GM21723 (cell line): ENCODE measurements around the gene PRKCZ.

Source experiments
- ATAC-seq: cut with Tn5 transposase; IDR thresholded peaks from one replicate; pipeline ENCODE4 v1.9.1; 2021; ENCODE audit warnings: mild to moderate bottlenecking, moderate library complexity; ENCODE audit not compliant: unreplicated experiment

PRKCZ gene

GRCh38 chr1:2024451-2024850, 25.8 kb upstream of the PRKCZ start:
- ATAC-seq, result no peak

- no peak for ATAC-seq
Observed at GRCh38 chr1:2024887-2025286, 25.3 kb upstream of the PRKCZ start.

- no peak for ATAC-seq
Observed at GRCh38 chr1:2025491-2025981, 24.7 kb upstream of the PRKCZ start.

- ATAC-seq, result no peak
Observed at GRCh38 chr1:2027961-2028583, 22.1 kb upstream of the PRKCZ start.

GRCh38 chr1:2028870-2029560, 21.2 kb upstream of the PRKCZ start:
- ATAC-seq, result no peak

- no peak for ATAC-seq
Observed at GRCh38 chr1:2029561-2029960, 20.6 kb upstream of the PRKCZ start.

- no peak for ATAC-seq
Observed at GRCh38 chr1:2030076-2030871, 19.9 kb upstream of the PRKCZ start.

- ATAC-seq, result no peak
Observed at GRCh38 chr1:2031546-2032540, 18.4 kb upstream of the PRKCZ start.

GRCh38 chr1:2032737-2033136, 17.5 kb upstream of the PRKCZ start:
- no peak for ATAC-seq

- no peak for ATAC-seq
Observed at GRCh38 chr1:2033165-2033564, 17.0 kb upstream of the PRKCZ start.

GRCh38 chr1:2036287-2036686, 13.9 kb upstream of the PRKCZ start:
- no peak for ATAC-seq

GRCh38 chr1:2037314-2037979, 12.8 kb upstream of the PRKCZ start:
- no peak for ATAC-seq

GRCh38 chr1:2038229-2038628, 12.0 kb upstream of the PRKCZ start:
- ATAC-seq, result no peak

- ATAC-seq, result no peak
Observed at GRCh38 chr1:2039251-2039650, 11.0 kb upstream of the PRKCZ start.

- no peak for ATAC-seq
Observed at GRCh38 chr1:2041305-2041704, 8.9 kb upstream of the PRKCZ start.

- ATAC-seq, result no peak
Observed at GRCh38 chr1:2041887-2042286, 8.3 kb upstream of the PRKCZ start.

- no peak for ATAC-seq
Observed at GRCh38 chr1:2042830-2043773, 7.1 kb upstream of the PRKCZ start.

- no peak for ATAC-seq
Observed at GRCh38 chr1:2043886-2044285, 6.3 kb upstream of the PRKCZ start.
